Measurements from ENCODE around the gene CD38.

CD38 gene

DNA sequence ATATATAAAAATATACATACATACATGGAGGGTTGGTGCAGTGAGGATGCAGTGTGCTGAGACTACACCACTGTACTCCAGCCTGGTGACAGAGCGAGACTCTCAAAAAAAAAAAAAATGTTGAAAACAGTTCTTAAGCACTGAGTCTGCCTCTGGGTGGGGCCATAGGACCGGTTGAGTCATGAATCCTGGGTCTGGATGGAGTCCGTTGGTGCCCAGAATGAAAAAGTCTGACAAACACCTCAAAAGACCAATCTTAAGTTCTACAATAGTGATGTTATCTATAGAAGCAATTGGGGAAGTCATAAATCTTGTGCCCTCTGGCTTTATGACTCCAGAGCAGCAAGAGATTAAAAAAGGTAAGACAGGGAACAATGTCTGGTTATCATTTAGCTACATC, 90.0 kb downstream of the CD38 start:
- DNase-seq (ENCODE audit: low spot score) = no peak

DNA sequence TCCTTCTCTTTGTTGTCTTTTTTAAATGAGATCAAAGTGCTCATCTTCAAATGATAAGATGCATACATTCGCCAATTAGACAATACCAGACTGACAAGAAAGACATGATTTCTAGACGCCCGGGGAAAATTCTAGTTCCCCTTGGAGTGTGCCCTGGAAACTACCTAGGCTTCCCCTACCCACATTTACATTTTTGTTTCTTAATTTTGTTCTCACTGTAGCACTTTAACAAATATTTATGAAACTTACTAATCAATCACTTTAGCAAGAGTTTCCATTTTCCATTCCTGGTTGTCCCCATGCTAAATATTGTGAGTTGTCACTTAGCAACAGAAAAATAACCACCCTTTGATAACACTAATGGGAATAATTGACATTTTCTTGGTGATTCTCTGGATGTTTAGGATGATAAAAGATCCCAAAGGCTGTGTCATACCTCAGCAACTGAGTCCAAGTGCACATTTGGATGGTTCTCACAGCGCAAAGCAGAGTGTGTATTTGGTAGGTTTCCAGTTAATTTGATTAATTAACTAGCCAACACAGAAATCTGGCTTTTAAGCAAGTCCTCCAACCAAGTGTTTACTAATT, 90.8 kb downstream of the CD38 start:
- no peak for DNase-seq (ENCODE audit: low spot score)

DNA sequence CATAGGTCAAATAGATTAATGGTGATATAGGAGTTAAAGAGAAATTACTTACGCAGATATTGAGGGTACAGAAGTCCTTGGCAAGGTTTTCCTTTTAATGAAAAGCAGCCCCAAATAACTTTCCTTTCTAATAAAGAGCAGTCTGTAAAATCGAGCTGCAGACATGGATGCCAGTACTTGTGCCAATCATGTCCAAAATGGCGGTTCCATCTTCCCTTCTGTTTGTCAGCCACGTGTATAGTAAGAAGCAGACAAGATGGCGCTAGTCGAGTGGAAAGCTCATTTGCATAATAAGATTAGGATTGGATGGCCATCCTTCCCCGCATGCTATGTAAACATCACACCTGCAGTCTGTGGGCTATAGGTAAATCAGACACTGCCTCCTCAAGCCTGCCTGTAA, 92.0 kb downstream of the CD38 start:
- no peak for DNase-seq (ENCODE audit: low spot score)

DNA sequence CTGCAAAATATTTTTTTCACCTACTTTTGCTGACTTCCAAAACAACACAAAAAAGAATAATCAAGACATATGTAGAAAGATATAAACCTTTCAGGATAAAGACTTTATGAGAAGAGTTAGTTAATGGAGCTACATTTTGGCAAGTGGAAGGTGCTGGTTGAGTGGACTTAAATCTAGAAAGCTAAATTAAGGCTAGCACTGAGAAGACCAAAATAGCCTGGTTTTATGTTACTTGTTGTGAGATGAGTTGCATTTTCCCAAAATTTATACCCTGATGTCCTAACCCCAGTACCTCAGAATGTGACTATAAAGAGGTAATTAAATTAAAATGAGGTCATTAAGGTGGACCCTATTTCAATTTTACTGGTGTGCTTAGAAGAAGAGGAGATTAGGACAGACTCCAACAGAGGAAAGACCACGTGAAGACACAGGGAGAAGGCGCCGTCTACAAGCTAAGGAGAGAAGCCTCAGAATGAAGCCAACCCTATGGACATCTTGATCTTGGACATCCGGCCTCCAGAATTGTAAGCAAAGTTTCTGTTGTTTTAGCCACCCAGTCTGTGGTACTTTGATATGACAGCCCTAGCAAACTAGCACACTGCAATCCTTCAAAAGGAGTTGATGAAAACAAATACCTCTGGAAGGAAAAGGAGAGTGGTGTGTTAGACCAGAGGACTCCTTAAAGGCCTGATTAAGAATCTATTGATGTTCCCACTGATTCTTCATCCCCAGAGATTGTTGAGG, 93.0 kb downstream of the CD38 start:
- DNase-seq (ENCODE audit: low spot score) = no peak

DNA sequence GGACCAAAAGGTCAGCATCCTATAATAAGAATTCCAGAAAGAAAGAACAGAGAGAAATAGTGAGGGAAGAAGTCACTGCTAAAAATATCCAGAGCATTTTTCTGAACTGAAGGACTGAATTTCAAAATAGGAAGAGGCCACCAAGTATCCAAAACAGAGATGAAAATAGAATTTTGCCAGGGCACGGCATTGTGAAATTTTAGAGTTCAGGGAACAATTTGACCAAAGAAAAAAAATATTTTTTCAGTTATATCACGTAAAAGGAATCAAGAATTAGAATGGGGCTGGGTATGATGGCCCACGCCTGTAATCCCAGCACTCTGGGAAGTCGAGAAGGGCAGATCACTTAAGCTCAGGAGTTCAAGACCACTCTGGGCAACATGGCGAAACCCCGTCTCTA, 95.0 kb downstream of the CD38 start:
- no peak for DNase-seq (ENCODE audit: low spot score)

DNA sequence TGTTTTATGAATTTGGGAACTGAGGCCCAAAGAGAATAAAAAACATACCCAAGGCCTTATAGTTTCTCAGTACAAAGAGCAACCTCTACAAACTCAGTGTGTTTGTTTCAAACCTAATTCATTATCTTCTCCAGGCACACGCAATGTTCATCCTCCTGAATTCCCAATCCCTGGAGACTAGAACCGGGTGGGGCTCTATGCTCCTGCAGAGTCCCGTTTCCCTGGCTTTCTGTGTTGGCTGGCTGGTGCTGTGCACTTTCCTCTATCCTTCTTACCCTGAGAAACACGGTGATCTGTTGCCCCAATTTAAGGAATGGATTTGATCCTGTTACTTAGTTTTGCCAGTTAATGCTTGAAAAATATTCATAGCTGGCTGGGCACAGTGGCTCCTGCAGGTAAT, 96.5 kb downstream of the CD38 start:
- DNase-seq (ENCODE audit: low spot score) = no peak

DNA sequence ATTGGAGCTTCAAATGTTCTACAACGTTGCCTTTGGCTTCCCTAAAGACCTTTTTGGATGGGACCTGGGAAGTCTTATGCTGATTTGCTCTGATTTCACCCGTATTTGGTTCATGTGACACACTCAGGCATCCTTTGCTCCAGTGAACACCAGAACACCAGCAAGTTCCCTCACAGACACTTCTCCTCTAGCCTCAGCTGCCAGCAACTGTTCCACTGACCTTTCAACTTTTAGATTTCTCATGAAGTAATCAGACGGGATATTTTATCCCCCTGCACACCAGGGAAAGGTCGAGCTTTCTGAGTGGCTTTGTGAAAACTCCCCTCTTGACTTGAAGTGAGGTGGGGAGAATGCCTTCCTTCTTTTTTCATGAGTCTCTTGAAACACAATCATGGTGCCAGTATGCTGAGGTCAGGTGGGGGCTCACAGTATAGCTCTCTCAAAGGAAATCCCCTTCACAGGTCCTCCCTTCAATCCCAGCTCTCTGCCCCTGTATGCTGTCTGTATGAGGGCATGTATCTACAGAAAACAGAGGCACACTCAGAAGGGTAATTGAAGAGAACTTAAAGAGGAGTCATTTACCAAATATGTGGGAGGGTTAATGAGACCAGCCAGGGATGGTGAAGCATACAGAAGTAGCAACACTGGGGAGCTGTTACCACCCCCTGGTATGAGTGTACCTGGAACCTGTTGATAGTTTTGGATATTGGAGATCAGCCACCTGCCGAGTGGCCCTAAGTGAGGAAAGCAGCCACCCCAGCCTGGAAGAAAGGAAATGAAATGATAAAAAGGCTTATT, 97.7 kb downstream of the CD38 start:
- DNase-seq (ENCODE audit: low spot score) = no peak

DNA sequence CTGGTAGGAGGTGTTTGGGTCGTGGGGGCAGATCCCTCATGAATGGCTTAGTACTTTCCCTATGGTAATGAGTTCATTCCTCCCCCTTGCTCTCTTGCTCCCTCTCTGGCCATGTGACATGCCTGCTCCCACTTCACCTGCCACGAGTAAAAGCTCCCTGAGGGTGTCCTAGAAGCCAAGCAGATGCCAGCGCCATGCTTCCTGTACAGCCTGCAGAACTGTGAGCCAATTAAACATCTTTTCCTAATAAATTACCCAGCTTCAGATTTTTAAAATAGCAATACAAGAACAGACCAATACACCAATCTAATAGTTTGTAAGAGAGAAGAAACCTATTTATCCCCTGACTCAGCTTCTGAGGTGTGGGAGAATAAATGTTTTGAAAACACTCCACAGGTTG, 99.9 kb downstream of the CD38 start:
- no peak for DNase-seq (ENCODE audit: low spot score)

DNA sequence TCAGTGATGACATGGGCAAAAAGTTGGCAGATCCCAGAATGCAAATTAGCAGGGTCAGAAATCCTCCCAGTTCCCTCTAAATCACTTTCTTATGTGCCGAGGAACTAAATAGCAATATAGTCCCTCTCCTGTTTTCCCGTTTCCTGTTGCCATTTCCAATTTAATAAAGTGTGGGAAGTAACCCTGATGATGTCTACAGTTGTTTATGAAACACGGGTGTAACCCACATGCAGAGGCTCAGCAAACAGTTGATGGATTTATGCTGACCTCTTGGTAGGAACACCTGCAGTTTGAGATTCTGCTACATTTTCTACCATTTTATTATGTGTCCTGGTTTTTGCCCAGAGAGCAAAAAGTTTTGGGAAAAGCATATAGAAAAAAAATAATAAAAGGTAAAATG, 103.7 kb downstream of the CD38 start:
- DNase-seq (ENCODE audit: low spot score) = no peak

DNA sequence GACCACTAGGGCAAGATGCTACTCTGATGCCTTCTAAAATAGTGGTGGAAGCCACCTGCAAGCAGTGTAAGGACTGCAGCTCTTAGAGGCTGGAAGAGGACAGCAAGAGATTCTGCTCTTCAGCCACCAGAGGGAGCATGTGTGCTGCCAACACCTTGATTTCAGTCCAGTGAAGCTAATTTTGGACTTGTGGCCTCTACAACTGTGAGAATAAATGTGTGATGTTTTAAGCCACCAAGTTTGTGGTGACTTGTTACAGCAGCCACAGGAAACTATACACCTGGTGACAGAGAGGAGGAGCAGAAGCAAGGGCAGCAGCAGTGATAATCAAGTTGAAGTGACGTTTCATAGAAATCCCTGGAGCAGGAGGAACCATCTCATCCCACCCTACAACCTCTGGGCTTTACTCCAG, 104.6 kb downstream of the CD38 start:
- no peak for DNase-seq (ENCODE audit: low spot score)

DNA sequence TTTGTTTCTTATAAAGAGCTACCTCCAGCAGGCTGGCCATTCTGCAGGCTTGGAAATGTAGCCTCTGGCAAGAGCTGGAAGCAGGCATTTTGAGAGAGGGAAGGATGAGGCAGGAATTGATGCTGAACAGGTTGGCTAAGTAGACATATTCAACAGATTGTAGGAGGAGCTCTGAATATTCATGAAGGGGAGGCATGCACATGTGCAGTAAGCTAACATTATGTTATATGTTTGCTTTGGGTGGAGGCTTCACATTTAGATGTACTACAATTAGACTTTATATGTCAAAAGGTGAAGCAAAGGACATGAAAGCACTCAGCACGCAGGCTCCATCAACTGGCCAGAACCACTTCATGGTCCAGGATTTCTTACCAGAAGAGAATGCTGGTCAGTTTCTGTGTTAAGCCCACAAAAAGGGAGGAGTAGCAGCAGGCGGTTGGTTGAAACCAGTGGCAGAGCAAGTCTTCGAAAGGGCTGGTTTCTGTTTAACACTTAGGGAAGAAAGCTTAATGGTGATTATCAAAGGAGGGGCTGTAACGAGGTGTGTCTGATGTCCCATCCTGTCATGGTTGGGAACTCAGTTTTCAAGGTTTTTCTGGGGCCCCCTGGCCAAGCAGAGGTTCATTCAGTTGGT, 105.6 kb downstream of the CD38 start:
- DNase-seq (ENCODE audit: low spot score) = no peak

DNA sequence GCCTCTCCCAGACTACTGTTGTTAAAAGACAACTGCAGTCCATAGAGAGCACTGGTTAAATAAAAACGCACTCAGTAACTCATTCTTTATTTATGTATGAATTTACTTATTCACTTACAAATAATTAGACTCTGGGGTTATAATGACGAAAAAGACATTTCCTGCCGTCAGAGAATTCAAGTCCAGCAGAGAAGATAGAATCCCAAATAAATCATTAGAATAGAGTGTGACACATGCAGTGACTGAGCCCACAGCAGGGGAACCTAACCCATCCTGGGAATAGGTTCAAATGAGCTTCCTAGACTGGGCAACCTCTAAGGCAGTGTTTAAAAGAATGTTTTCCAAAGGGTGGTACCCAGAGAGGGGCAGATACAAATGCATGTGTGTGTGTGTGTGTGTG, 106.5 kb downstream of the CD38 start:
- DNase-seq (ENCODE audit: low spot score) = no peak

DNA sequence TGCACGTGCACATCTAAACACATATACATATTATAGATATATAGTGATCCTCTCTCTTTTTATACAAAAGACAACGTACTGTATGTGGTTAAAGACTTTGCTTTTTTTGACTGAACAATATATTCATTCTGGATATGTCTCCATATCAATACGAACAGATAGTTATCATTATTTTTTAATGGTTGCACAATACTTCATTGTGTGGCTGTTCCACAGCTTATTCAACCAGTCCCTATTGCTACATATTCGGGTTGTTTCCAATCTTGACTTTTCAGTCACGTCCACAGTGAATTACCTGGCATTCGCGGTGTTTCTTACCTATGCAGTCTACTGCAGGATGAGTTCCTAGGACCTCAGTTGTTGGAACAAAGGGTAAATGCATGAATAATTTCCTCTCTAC, 107.3 kb downstream of the CD38 start:
- no peak for DNase-seq (ENCODE audit: low spot score)

DNA sequence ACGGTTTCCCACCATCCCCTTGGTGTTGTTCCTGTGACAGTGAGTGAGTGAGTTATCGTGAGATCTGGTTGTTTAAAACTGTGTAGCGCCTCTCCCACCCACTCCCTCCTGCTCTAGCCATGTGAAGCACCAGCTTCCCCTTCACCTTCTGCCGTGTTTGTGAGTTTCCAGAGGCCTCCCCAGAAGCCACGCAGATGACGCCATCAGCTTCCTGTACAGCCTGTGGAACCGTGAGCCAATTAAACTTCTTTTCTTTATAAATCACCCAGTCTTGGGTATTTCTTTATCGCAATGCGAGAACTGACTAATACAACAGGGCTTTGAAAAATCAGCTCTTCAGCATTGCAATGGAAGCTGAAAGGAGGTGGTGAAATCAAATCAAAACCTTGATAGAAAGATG, 110.4 kb downstream of the CD38 start:
- no peak for DNase-seq (ENCODE audit: low spot score)

DNA sequence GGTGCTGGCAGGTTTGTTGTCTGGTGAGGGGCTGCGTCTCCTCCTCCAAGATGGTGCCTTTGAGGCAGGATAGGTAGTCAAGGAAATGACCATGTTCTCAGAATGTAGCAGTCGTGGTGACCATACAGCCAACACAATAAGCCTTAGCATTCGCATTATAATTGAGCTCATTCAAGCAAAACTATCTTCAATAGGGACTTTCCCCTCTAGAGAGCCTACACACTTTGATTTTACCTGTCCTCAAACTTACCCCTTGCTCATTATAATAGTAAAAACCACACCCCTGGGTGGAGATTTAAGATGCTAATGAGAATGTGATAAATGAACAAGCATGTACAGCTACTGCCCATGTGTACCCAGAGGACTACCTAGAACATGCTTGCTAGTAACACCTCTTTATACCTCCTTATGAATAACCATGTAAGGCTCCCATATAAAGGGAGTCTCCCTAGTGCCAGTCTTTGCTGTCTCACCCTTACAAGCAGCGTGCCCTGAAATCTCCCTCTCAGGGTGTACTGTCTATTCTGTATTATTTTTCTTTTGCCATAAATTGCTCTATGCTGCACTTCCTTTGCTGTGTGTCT, 112.2 kb downstream of the CD38 start:
- DNase-seq (ENCODE audit: low spot score) = no peak

DNA sequence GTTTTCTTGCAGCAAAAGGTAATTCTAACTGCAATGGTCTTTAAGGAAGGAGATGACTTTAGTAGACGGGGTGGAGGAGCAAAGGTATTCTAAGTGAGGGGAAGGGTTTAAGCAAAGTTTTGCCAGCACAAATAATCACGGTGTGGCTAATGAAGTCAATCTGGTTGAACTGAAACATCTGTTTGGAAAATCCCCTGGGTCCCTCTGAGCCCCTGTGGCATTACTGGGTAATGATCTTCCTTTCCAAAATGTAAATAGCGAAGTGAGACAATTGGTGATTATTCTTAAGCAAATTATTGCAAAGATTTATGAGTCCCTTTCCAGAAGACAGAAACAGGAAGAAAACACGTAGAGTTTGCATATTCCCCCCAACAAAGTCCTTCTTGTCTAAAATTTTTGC, 113.2 kb downstream of the CD38 start:
- DNase-seq (ENCODE audit: low spot score) = no peak

DNA sequence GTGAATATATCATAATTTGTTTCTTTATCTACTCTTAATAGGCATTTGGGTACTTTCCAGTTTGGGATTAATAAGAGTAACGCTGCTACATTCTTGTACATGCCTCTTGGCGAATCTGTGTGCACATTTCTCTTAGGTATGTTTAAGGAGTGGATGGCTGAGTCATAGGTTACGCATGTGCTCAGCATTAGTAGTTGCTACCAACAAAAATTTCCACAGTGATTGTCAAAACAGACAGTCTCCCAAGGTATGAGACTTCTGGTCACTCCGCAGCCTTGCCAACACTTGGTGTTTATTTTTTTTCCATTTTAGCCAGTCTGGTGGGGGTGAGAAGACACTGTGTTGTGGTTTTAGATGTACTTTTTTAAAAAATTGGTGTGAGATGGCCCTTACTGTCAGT, 115.8 kb downstream of the CD38 start:
- no peak for DNase-seq (ENCODE audit: low spot score)

DNA sequence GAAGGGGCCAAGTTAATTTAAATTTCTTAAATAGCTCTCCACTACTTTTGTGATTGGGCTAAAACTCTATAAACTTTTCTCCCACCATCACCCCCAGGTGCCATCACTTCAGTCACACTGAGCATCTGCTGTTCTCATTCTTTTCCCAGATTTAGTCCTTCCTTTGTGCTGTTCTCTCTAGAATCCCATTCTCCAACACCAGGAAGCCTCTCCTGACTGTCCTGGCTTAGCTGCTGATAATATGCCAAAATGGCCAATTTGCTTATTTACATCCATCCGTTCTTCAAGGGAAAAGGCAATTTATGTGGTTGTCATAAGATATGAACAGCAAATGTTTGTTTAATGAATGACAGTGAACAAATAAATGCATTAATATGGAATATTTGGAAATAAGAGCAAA, 116.3 kb downstream of the CD38 start:
- no peak for DNase-seq (ENCODE audit: low spot score)

DNA sequence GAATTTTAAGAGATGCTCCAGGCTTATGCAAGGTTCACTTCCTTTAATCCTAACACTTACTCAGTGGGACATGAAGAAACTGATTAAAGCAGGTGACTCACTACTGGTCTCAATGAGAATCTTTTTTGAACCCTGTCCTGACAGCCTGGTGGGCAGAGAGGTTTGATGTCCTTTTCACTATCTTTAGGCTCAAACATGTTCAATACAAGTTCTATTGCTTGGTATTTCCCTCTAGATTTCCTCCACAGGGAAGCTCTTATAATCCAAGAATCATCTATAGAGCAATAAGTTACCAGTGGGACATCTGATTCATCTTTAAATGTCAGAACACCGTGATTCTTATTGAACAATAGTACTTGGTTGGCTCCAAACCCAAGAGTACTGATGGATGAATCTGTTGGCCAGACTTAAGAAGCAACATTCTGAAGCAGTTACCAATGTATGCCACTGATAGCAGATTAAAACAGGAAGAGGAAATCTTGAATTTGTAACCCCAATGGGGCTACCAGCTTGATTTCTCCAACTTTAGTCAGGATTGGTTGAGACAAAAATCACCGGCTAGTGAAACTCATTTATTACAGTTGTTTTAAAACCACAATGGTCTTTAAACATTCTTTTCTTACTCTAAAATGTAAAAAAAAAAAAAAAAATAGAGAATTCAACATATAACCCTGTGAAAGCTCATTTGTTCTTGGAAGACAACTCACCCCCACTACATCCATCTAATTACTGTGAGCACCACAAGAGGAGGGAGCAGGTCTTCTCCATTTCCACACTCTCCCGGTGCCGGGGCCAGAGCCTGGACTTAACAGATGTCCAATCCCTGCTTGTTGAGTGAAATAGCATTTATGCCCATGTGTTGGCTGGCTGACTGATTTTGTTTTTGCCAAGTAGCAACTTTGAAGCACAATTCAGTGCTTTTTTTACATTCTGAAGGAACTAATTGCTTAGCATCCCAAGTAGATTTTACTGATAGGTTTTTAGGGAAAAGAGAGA, 117.1 kb downstream of the CD38 start:
- DNase-seq (ENCODE audit: low spot score) = no peak

DNA sequence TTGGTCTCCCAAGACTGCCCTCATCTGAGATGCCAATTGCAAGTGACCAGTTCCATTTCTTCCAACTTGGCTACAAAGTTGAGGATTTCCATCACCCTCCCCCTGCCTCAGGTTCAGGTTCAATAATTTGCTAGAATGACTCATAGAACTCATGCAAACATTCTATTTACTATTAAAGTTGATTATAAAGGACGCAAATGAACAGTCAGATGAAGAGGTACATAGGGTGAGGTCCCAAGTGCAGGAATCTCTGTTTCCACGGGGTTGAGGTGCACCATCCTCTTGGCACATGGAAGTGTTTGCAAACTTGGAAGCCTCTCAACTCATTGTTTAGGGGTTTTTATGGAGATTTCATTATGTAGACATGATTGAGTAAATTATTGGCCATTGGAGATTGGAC, 119.4 kb downstream of the CD38 start:
- DNase-seq (ENCODE audit: low spot score) = peak; percentile 8

DNA sequence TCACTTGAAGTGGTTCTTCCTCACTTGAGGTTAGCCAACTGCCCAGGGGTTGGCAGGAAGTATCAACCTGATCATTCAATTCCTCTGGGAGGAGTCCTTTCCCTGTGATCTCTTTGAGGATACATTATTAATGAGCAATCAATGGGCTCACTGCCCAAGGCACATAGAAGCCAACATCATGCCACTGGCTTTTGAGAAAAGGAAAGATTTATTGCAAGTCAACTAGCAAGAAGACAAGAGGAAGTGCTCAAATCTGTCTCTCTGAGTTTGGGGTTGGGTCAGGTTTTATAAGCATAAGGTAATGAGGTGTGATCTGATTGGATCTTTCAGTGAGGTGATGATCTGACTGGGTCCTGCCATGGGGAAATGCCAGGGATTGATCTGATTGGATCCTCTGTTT, 120.8 kb downstream of the CD38 start:
- DNase-seq (ENCODE audit: low spot score) = no peak
